Measurements from ENCODE around the gene SLC9A7. TPM values are rescaled to one million over a fixed set of nuclear protein-coding genes. Genes with fewer than 3 reads are reported as not detected.
A peak's percentile ranks its signal among the peaks of the same experiment; 100 is the strongest.

The SLC9A7 gene
- polyA plus RNA-seq, 2 of the 4 experiments (the other 2 are of a cell fraction), result 9.8 to 21.1 TPM

GRCh38 chrX:46575586-46575985, 183.3 kb downstream of the SLC9A7 start:
- H3K9me3 ChIP-seq, result no peaks in the 10 kb centered on the region
- H3K4me2 ChIP-seq, result peak overlapping the region; percentile 83
- H3K27ac ChIP-seq, result peak overlapping the region; percentile 7 to 98; a peak in 4 of 6 replicates
- WGBS (ENCODE audit: missing lambda C conversion rate), result 88% methylated on average over 6 of the region's 6 CpGs
- no peak for TF ChIP-seq FOSL2 (IDR thresholded peaks at IDR 0.05)
- TF ChIP-seq FOSL2 (CRISPR knock-in tag; IDR thresholded peaks at IDR 0.05), result no peak
- TF ChIP-seq BHLHE40 (IDR thresholded peaks at IDR 0.05; ENCODE audit: low read depth, low read length), result no peak
- no peak for TF ChIP-seq USF2 (IDR thresholded peaks at IDR 0.05)
- TF ChIP-seq E2F6 (IDR thresholded peaks at IDR 0.05; ENCODE audit: borderline replicate concordance, low read depth), result no peak
- no peak for TF ChIP-seq ZNF302 (CRISPR knock-in tag; IDR thresholded peaks at IDR 0.05)
- no peak for DNase-seq (ENCODE audit: low read depth in 1 of 2, low spot score in 1 of 2)
- ChIA-PET POLR2A (no interaction called here), CTCF (interaction anchor here (0.9 kb wide), 1 partner anchor 31 kb away, joined by 3 read pairs; no protein-coding TSS in a partner anchor)
- peak overlapping the region; percentile 76 for H3K4me3 ChIP-seq
- ATAC-seq, result no peak
- no peak for FAIRE-seq
- H3K4me1 ChIP-seq, result peaks cover 35% of the 10 kb centered on the region

GRCh38 chrX:46574774-46575381, 184.0 kb downstream of the SLC9A7 start:
- CTCF ChIA-PET, result no interaction called here
- Histone ChIP-seq H3K4me1 (peaks cover 35% of the 10 kb centered on the region), H3K4me2 (peak overlapping the region; percentile 83), H3K4me3 (peak overlapping the region; percentile 76), H3K9me3 (no peaks in the 10 kb centered on the region), H3K27ac (peak overlapping the region; percentile 88 to 98)
- TF ChIP-seq SMC3 (IDR thresholded peaks at IDR 0.05) (0 out of 3 replicates have a peak, but pooled peaks have one; percentile 2), ATOH8 (CRISPR knock-in tag; IDR thresholded peaks at IDR 0.05; ENCODE audit: low read depth) (no peak)
- DNase-seq (ENCODE audit: low read depth in 1 of 2, low spot score in 1 of 2) (no peak), FAIRE-seq (no peak), ATAC-seq (no peak)
- WGBS (ENCODE audit: missing lambda C conversion rate), result 85% methylated on average over 41 of the region's 90 CpGs
- POLR2A ChIA-PET, result interaction anchor here (1.4 kb wide), 1 partner anchor 8 kb away, joined by 5 read pairs; no protein-coding TSS in a partner anchor

GRCh38 chrX:46573892-46574773, 184.8 kb downstream of the SLC9A7 start:
- WGBS (ENCODE audit: missing lambda C conversion rate), result 12% methylated on average over 26 of the region's 107 CpGs
- FAIRE-seq (no peak), DNase-seq (ENCODE audit: low read depth in 1 of 2, low spot score in 1 of 2) (peak; percentile 54 to 83), ATAC-seq (peak; percentile 80 to 81)
- ChIA-PET CTCF (no interaction called here), POLR2A (interaction anchor here (1.4 kb wide), 1 partner anchor 9 kb away, joined by 5 read pairs; no protein-coding TSS in a partner anchor)
- H3K4me1 ChIP-seq, result peaks cover 35% of the 10 kb centered on the region
- H3K4me3 ChIP-seq, result peak overlapping the region; percentile 76
- H3K27ac ChIP-seq, result peak overlapping the region; percentile 88 to 98
- H3K9me3 ChIP-seq, result no peaks in the 10 kb centered on the region
- H3K4me2 ChIP-seq, result peak overlapping the region; percentile 83
- TF ChIP-seq JUNB (IDR thresholded peaks at IDR 0.05), result no peak
- TF ChIP-seq KDM1A (IDR thresholded peaks at IDR 0.05; ENCODE audit: low read depth), result no peak
- TF ChIP-seq ZC3H11A (IDR thresholded peaks at IDR 0.05), result no peak
- TF ChIP-seq REST (IDR thresholded peaks at IDR 0.05), result peak; percentile 96
- no peak for TF ChIP-seq NFE2L2 (conservative IDR thresholded peaks at IDR 0.05; ENCODE audit: low read length)
- TF ChIP-seq KDM5A (IDR thresholded peaks at IDR 0.05), result no peak
- no peak for TF ChIP-seq ESRRA (IDR thresholded peaks at IDR 0.05; ENCODE audit: borderline replicate concordance, low read length)
- no peak for TF ChIP-seq CTCF (IDR thresholded peaks at IDR 0.05)
- TF ChIP-seq CHD2 (IDR thresholded peaks at IDR 0.05; ENCODE audit: low read length, partially characterized antibody), result peak; percentile 95
- TF ChIP-seq JUN (IDR thresholded peaks at IDR 0.05), result peak; percentile 16 to 31; a peak in 1 of 5 replicates
- TF ChIP-seq MYC (IDR thresholded peaks at IDR 0.05; ENCODE audit: borderline replicate concordance, low read length), result no peak
- TF ChIP-seq POLR2A (IDR thresholded peaks at IDR 0.05; ENCODE audit: low read length), result 0 out of 2 replicates have a peak, but pooled peaks have one; percentile 10
- no peak for TF ChIP-seq HOXA7 (CRISPR knock-in tag; IDR thresholded peaks at IDR 0.05)
- TF ChIP-seq SMC3 (IDR thresholded peaks at IDR 0.05), result 0 out of 3 replicates have a peak, but pooled peaks have one; percentile 4
- no peak for TF ChIP-seq HOXB13 (CRISPR knock-in tag; IDR thresholded peaks at IDR 0.05; ENCODE audit: low read depth)
- TF ChIP-seq TP53 (CRISPR knock-in tag; IDR thresholded peaks at IDR 0.05), result no peak
- no peak for TF ChIP-seq GATA3 (IDR thresholded peaks at IDR 0.05; ENCODE audit: borderline replicate concordance)
- TF ChIP-seq ZSCAN20 (CRISPR knock-in tag; IDR thresholded peaks at IDR 0.05), result no peak
